Memory B cell (primary cell): ENCODE results near the gene LTBP1.
"Not testable (repeated sequence)": the region's sequence is repeated elsewhere in the genome, so short reads cannot be mapped to it uniquely, and the experiment has no call there.

Experiments
- ATAC-seq: fragments of 150-1000 bp; cut with Tn5 transposase; 2 replicates; pipeline ENCODE4 v1.10.0; 2021; ENCODE audit warnings: low read depth, mild to moderate bottlenecking, moderate library complexity
- DNase-seq, 2 donors: peaks; one replicate each; pipeline ENCODE4 v3.0.0; 2022; ENCODE audit warnings: low spot score in 2 of 2
- H3K27ac Mint-ChIP-seq: one replicate; pipeline ENCODE4 v1.8.0; 2022; ENCODE audit warnings: mild to moderate bottlenecking, moderate library complexity, mixed read lengths
- H3K27me3 Mint-ChIP-seq: one replicate; pipeline ENCODE4 v1.8.0; 2022; ENCODE audit warnings: mixed read lengths
- H3K36me3 Mint-ChIP-seq: one replicate; pipeline ENCODE4 v1.8.0; 2022; ENCODE audit warnings: mild to moderate bottlenecking, mixed read lengths
- H3K4me1 Mint-ChIP-seq: one replicate; pipeline ENCODE4 v1.8.0; 2022; ENCODE audit warnings: mixed read lengths
- H3K4me3 Mint-ChIP-seq: one replicate; pipeline ENCODE4 v1.8.0; 2022; ENCODE audit warnings: mild to moderate bottlenecking, moderate library complexity, mixed read lengths
- H3K9me3 Mint-ChIP-seq: one replicate; pipeline ENCODE4 v1.8.0; 2022; ENCODE audit warnings: mixed read lengths

LTBP1 gene

DNA sequence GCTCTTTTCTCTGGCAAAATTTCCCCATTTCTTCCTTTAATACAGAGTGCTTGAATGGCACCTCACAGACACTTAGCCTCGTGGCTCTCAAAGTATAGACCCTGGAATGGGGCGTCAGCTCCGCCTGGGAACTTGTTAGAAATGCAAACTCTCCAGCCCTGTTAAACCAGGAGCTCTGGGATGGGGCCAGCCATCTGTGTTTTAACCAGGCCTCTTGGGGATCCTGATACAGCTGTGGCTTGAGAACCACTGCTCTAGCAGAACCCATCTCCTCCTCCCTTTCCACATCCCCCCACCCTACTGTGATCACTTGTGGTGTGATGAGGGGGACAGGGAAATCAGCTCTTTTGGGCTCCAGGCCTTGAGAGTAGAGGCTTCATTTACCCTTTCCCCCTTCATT is 15.9 kb downstream of the LTBP1 start:
- Mint-ChIP-seq H3K27me3 (peaks cover 7% of the 10 kb centered on the region), H3K36me3 (no peaks in the 10 kb centered on the region), H3K4me1 (peaks cover 4% of the 10 kb centered on the region), H3K4me3 (no peak overlapping the region), H3K9me3 (no peaks in the 10 kb centered on the region), H3K27ac (no peak overlapping the region)
- ATAC-seq (no peak), DNase-seq (no peak)

DNA sequence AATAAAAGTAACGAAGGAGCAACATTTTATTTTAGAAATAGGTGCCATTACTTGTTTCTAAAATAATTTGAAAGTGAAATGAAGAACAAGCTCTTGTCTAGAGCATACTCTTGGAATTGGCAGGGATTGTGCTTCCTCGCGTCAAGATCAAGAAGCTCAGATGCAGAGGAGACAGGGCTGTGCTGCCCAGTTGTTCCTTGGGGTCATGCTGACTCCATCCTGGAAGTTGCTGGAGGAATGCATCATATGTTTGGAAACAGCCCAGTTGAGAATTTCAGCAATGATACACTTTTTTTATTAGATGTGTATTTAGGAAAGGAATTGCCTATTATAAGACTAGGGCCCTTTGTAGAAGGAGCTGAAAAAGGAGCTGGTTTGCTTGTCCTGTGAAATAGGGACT is 17.2 kb downstream of the LTBP1 start:
- no peak overlapping the region for H3K27ac Mint-ChIP-seq
- ATAC-seq (no peak), DNase-seq (no peak)
- no peaks in the 10 kb centered on the region for H3K9me3 Mint-ChIP-seq
- peaks cover 4% of the 10 kb centered on the region for H3K4me1 Mint-ChIP-seq
- H3K36me3 Mint-ChIP-seq, result no peaks in the 10 kb centered on the region
- peaks cover 2% of the 10 kb centered on the region for H3K27me3 Mint-ChIP-seq
- H3K4me3 Mint-ChIP-seq, result no peak overlapping the region

DNA sequence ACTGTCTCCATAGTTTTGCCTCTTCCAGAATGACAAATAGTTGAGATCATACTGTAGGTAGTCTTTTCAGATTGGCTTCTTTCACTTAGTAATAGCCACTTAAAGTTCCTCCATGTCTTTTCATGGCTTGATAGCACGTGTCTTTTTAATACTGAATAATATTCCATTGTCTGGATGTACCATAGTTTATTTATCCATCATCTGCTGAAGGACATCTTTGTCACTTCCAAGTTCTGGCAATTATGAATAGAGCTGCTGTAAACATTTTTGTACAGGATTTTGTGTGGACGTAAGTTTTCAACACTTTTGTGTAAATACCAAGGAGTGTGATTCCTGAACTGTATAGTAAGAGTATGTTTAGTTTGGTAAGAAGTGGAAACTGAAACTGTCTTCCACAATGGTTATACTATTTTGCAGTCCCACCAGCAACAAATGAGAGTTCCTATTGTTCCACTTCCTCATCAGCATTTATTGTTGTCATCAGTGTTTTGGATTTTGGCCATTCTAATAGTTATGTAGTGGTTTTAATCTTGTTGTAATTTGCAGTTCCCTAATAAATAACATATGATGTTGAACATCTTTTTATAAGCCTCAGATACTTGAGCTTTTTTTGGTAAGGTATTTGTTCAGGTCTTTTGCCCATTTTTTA is 18.9 kb downstream of the LTBP1 start:
- Mint-ChIP-seq H3K27ac (no peak overlapping the region), H3K4me3 (no peak overlapping the region), H3K27me3 (no peaks in the 10 kb centered on the region), H3K9me3 (peaks cover 7% of the 10 kb centered on the region), H3K4me1 (peaks cover 4% of the 10 kb centered on the region), H3K36me3 (peaks cover 3% of the 10 kb centered on the region)
- ATAC-seq (no peak), DNase-seq (no peak)

DNA sequence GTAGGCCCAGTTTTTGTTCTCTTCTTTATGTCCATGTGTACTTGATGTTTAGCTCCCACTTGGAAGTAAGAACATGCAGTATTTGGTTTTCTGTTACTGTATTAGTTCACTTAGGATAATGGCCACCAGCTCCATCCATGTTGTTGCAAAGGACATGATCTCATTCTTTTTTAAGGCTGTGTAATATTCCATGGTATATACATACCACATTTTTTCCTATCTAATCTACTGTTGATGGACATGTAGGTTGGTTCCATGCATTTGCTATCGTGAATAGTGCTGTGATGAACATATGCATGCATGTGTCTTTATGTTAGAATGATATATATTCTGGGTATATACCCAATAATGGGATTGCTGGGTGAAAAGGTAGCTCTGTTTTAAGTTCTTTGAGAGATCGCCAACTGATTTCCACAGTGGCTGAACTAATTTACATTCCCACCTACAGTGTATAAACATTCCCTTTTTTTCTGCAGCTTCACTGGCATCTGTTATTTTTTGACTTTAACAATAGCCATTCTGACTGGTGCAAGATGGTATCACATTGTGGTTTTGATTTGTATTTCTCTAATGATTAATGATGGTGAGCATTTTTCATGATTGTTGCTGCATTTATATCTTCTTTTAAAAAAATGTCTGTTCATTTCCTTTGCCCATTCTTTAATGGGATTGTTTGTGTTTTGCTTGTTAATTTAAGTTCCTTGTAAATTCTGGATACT is 22.9 kb downstream of the LTBP1 start:
- no peak for ATAC-seq
- H3K36me3 Mint-ChIP-seq, result peaks cover 3% of the 10 kb centered on the region
- no peak for DNase-seq
- H3K27me3 Mint-ChIP-seq, result no peaks in the 10 kb centered on the region
- H3K9me3 Mint-ChIP-seq, result peaks cover 15% of the 10 kb centered on the region
- H3K4me1 Mint-ChIP-seq, result peaks cover 4% of the 10 kb centered on the region
- no peak overlapping the region for H3K27ac Mint-ChIP-seq
- H3K4me3 Mint-ChIP-seq, result no peak overlapping the region

DNA sequence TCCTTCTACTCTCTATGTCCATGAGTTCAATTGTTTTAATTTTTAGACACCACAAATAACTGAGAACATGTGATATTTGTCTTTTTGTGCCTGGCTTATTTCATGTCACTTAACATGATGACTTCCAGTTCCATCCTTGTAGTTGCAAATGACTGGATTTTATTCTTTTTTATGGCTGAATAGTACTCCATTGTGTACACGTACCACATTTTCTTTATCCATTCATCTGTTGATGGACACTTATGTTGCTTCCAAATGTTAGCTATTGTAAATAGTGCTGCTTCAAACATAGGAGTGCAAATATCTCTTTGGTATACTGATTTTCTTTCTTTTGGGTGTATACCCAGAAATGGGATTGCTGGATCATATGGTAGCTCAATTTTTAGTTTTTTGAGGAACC is 27.0 kb downstream of the LTBP1 start:
- H3K9me3 Mint-ChIP-seq, result peaks cover 17% of the 10 kb centered on the region
- not testable (repeated sequence) for DNase-seq, H3K4me3 Mint-ChIP-seq, H3K27me3 Mint-ChIP-seq, H3K36me3 Mint-ChIP-seq, H3K27ac Mint-ChIP-seq, ATAC-seq, H3K4me1 Mint-ChIP-seq

DNA sequence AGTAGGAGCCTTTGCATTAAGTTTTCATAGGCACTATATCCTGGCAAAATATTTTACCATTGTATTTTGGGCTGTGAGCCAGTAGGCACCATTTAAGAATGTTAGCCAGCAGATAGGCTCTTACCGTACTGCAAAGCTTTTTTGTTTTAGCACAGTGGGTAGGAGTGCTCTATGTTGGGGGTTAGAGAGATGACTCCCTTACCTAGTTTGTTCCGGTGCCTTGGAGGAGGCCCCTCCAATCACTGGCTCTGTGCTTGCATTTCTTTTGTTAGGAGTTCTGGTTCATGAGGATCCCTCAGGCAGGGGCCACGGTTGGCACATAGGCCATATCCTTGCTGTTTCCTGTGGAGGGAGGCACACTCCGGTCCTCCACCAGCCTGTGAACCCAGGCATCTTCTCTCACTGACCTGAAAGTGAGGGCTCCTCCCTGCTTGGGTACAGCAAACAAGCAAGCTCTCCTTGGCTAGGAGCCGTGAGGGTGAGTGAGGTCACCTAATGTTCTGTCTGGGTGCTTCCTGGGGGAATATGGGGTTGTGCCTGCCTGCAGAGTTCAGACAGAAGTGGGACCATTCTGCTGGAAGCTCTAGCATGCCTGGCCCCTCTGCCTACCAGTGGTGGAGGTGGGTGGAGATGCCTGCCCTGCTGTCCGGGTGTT is 29.8 kb downstream of the LTBP1 start:
- Mint-ChIP-seq H3K9me3 (peaks cover 10% of the 10 kb centered on the region), H3K27me3 (peaks cover 8% of the 10 kb centered on the region), H3K4me1 (no peaks in the 10 kb centered on the region), H3K36me3 (no peaks in the 10 kb centered on the region), H3K27ac (no peak overlapping the region), H3K4me3 (no peak overlapping the region)
- no peak for ATAC-seq
- no peak for DNase-seq

DNA sequence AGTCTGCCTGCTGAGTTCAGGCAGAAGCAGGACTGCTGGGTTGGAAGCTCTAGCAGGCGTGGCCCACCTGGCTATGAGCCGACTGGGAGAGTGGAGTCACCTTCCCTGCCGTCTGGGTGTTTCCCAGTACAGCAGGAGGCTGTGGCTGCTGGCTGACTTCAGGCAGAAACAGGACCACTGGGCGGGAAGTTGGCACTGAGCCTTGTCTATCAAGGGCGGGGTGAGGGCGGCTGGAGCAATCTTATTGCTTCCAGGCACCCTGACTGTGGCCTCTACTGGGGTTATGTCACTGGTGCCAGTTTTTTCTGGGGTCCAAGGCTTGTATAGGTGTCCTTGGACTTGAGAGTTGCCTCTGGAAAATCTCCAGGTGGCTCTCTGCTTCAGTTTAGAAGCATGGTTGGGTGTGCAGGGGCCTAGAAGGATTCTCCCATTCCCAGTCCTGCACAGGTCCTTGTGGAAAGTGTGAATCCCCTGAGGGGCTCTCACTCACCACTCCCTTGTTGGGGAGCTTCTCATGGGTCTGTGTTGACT is 30.5 kb downstream of the LTBP1 start:
- ATAC-seq, result no peak
- H3K9me3 Mint-ChIP-seq, result peaks cover 12% of the 10 kb centered on the region

DNA sequence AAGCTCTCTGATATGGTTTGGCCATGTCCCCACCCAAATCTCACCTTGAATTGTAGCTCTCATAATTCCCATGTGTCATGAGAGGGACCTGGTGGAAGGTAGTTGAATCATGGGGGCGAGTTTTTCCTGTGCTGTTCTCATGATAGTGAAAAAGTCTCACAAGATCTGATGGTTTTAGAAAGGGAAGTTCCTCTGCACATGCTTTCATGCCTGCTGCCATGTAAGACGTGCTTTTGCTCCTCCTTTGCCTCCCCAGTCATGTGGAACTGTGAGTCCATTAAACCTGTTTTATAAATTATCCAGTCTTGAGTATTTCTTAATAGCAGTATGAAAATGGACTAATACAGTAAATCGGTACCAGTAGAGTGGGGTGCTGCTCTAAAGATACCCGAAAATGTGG is 34.9 kb downstream of the LTBP1 start:
- H3K27me3 Mint-ChIP-seq, result peaks cover 15% of the 10 kb centered on the region
- DNase-seq (no peak), ATAC-seq (no peak)
- H3K4me1 Mint-ChIP-seq, result no peaks in the 10 kb centered on the region
- H3K4me3 Mint-ChIP-seq, result no peak overlapping the region
- H3K36me3 Mint-ChIP-seq, result no peaks in the 10 kb centered on the region
- H3K9me3 Mint-ChIP-seq, result peaks cover 6% of the 10 kb centered on the region
- H3K27ac Mint-ChIP-seq, result no peak overlapping the region

More for the DNA sequence above, 30.5 kb downstream of the LTBP1 start:
- Mint-ChIP-seq H3K27ac (no peak overlapping the region), H3K27me3 (peaks cover 11% of the 10 kb centered on the region), H3K4me1 (no peaks in the 10 kb centered on the region), H3K36me3 (no peaks in the 10 kb centered on the region), H3K4me3 (no peak overlapping the region)
- DNase-seq, result no peak

DNA sequence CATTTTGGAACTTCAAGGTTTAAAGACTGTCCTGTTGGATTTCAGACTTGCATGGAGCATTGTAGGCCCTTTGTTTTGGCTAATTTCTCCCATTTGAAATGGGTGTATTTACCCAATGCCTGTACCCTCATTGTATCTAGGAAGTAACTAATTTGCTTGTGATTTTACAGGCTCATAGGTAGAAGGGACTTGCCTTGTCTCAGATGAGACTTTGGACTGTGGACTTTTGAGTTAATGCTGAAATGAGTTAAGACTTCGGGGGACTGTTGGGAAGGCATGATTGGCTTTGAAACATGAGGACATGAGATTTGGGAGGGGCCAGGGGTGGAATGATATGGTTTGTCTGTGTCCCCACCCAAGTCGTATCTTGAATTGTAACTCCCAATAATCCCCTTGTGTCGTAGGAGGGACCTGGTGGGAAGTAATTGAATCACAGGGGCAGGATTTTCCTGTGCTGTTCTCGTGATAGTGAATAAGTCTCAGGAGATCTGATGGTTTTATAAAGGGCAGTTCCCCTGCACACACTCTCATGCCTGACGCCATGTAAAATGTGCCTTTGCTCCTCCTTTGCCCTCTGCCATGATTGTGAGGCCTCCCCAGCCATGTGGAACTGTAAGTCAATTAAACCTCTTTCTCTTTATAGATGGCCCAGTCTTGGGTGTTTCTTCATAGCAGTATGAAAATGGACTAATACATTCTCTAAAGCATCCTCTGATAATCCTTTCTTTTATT is 36.6 kb downstream of the LTBP1 start:
- not testable (repeated sequence) for DNase-seq, H3K9me3 Mint-ChIP-seq, ATAC-seq, H3K36me3 Mint-ChIP-seq, H3K4me3 Mint-ChIP-seq, H3K4me1 Mint-ChIP-seq, H3K27ac Mint-ChIP-seq
- H3K27me3 Mint-ChIP-seq, result peaks cover 23% of the 10 kb centered on the region

DNA sequence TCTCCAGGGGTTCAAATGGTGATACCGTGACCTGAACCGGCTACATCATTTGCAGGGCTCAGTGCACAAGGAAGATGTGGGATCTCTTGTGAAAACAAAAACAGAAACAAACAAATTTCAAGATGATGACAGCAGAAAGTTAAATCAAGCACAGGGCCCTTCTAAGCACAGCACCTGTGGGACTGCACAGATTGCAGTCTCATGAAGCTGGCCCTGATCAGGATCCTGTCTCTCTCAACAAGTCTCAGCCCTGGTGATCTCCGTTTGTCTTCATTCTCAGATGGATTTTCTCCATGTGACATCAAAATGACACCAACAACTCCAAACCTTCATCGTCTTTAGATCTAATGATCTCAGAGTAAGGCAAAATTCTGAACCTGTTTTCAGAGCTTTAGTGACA is 39.7 kb downstream of the LTBP1 start:
- ATAC-seq (no peak), DNase-seq (no peak)
- Mint-ChIP-seq H3K4me1 (no peaks in the 10 kb centered on the region), H3K36me3 (no peaks in the 10 kb centered on the region), H3K4me3 (no peak overlapping the region), H3K27ac (no peak overlapping the region), H3K27me3 (peaks cover 17% of the 10 kb centered on the region), H3K9me3 (peaks cover 7% of the 10 kb centered on the region)

DNA sequence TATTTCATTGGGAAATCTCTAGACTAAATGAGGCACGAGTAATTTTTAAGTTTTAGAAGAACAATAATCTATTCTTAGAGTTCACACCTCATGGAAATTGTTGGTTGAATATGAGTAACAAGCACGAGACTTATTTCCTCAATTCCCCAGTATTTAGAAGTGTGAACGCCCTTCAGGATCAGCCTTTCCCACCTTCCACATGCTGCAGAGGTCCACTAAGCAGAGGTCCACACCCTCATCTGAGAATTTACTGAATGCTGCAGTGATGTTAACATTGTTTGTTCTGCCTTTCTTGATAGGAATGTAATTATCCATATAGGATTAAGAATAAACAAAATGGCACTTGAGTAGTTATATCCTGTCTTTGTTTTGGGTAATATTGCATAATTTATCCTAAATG is 41.8 kb downstream of the LTBP1 start:
- ATAC-seq, result no peak
- Mint-ChIP-seq H3K4me3 (no peak overlapping the region), H3K27me3 (peaks cover 25% of the 10 kb centered on the region), H3K36me3 (no peaks in the 10 kb centered on the region), H3K9me3 (peaks cover 4% of the 10 kb centered on the region), H3K27ac (no peak overlapping the region), H3K4me1 (no peaks in the 10 kb centered on the region)
- DNase-seq, result no peak

DNA sequence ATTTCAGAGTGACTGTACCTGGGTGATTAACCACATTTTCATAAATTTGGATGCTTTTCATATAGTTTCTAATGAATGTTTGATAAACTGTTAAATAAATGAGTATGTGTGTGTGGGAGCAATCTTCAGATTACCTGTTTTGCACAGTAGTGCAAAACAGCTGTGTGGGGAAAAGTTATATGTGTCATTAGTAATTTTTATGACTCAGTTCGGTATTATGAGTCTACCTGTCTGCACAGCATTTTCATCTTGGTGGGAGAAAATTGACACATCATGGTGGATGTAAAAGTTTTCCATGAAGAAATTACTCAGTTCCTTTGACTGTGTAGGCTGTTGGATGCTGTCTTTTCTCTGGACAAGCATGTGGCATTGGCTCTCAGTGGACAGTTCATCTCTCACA is 43.8 kb downstream of the LTBP1 start:
- Mint-ChIP-seq H3K4me1 (no peaks in the 10 kb centered on the region), H3K27me3 (peaks cover 24% of the 10 kb centered on the region), H3K36me3 (no peaks in the 10 kb centered on the region), H3K27ac (no peak overlapping the region), H3K9me3 (peaks cover 2% of the 10 kb centered on the region), H3K4me3 (no peak overlapping the region)
- DNase-seq, result no peak
- no peak for ATAC-seq

DNA sequence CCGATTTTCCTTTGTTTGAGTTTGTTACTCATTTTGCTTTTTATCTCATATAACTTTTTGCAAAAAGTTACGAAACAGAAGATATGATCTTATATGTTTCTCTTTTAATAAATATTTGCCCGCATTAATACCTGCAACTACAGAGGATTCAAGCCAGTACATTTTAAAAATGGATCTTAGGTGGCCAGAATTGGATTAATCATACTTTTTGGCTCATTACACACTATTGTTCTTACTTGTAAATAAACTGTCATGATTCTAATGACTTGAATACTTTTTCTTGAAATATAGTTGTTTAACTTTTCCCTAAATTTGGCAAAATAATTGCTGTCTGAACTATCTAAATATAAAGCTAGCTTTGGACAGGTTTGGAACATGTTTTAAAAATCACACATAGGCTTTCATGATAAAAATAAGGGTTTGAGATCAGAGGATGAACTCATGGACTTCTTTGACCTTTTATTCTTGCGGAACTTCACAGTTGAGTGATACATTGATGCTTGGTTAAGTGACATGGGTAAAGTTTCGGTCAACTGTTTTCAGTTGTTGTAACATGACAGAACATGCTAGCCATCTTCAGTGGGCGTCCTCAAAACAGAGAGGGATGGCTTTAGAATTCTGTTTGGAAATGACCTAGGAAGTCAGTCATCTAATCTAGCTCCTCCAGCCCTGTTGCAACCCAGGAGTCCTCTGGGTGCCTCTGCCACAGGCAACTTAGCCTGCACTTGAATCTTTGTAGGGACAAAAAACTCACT is 44.5 kb downstream of the LTBP1 start:
- Mint-ChIP-seq H3K36me3 (no peaks in the 10 kb centered on the region), H3K4me1 (no peaks in the 10 kb centered on the region), H3K27ac (no peak overlapping the region), H3K4me3 (no peak overlapping the region), H3K9me3 (peaks cover 2% of the 10 kb centered on the region), H3K27me3 (peaks cover 22% of the 10 kb centered on the region)
- no peak for DNase-seq
- ATAC-seq, result no peak
